ENCODE results near the gene DLG2. TPM values are rescaled to one million over a fixed set of nuclear protein-coding genes. Genes with fewer than 3 reads are reported as not detected.

The DLG2 gene
- total RNA-seq, 1 donor from 2014 or later = 0.26 TPM

DNA sequence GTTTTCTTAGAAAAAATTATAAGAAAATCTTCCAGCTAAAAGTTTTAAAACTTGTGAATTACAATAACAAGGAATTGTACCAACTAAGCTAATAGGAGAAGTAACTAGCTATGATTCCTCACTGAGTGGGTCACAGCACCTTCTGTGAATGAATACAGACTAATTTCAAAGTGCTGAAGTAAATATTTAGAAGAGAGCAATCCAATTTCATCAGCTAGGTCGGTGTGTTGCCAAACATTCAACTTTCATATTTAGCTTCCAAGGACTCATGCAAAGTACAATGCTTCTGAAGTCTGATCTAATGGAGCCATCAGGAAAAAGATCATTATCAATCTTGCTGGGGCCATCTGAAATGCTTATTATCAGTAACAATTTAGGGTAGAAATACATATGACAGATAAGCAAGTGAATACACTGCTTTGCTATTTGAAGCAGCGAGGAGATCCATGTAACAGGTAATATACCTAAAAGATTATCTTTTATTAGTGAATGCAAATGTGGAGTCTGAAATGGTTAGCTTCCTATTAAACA lies 1590.4 kb downstream of the DLG2 start:
- DNase-seq (ENCODE audit: low read depth) (no peak), FAIRE-seq (no peak)
- no peaks in the 10 kb centered on the region for H3K36me3 ChIP-seq (ENCODE audit: control insufficient read depth, insufficient read depth, low read length)
- H3K27me3 ChIP-seq (ENCODE audit: control insufficient read depth, insufficient read depth, low read length) = no peaks in the 10 kb centered on the region
- no peak overlapping the region for H3K4me3 ChIP-seq (ENCODE audit: low read depth, low read length)
- TF ChIP-seq, protein P1, sequence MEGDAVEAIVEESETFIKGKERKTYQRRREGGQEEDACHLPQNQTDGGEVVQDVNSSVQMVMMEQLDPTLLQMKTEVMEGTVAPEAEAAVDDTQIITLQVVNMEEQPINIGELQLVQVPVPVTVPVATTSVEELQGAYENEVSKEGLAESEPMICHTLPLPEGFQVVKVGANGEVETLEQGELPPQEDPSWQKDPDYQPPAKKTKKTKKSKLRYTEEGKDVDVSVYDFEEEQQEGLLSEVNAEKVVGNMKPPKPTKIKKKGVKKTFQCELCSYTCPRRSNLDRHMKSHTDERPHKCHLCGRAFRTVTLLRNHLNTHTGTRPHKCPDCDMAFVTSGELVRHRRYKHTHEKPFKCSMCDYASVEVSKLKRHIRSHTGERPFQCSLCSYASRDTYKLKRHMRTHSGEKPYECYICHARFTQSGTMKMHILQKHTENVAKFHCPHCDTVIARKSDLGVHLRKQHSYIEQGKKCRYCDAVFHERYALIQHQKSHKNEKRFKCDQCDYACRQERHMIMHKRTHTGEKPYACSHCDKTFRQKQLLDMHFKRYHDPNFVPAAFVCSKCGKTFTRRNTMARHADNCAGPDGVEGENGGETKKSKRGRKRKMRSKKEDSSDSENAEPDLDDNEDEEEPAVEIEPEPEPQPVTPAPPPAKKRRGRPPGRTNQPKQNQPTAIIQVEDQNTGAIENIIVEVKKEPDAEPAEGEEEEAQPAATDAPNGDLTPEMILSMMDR (IDR thresholded peaks at IDR 0.05; ENCODE audit: insufficient read depth, low read length, severe bottlenecking) = no peak

DNA sequence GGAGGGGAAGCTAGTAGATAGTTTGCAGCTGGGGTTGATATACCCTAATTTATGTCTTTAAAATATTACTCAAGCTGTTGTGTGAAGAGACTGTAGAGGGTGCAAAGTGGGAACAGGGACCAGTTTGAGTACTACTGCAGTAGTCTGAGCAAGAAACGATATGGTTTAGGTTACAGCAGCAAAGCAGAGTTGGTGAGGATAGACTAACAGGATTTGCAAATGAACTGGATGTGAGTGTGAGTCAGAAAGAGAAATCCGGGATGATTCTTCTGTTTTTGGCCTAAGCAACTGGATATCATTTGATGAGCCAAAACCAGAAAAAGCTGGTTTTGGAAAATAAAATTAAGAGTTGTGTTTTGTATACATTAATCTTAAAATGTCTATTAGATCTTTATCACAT lies 1591.5 kb downstream of the DLG2 start:
- no peaks in the 10 kb centered on the region for H3K36me3 ChIP-seq (ENCODE audit: control insufficient read depth, insufficient read depth, low read length)
- no peaks in the 10 kb centered on the region for H3K27me3 ChIP-seq (ENCODE audit: control insufficient read depth, insufficient read depth, low read length)
- no peak for DNase-seq (ENCODE audit: low read depth)
- H3K4me3 ChIP-seq (ENCODE audit: low read depth, low read length) = no peak overlapping the region
- no peak for FAIRE-seq
- TF ChIP-seq, protein P1 (IDR thresholded peaks at IDR 0.05; ENCODE audit: insufficient read depth, low read length, severe bottlenecking) = no peak

DNA sequence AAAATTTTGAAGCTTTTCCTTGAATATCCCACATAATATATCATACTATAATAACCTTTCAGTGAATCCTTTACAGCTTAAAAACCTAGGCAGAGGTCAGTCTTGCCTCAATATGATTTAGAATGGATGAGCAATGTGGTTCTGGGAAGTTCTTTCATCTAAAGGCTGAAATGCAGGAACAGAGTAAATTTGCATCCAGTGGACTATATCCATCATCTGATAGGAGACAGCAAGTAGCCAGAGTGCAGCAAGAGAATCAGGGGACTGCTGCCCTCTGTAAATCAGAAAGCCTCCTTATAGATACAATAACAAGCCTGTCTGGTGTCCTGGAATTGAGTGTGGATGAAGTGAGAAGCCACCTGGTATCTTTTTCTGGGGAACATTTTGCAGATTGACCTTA lies 1592.7 kb downstream of the DLG2 start:
- DNase-seq (ENCODE audit: low read depth) (no peak), FAIRE-seq (no peak)
- no peak overlapping the region for H3K4me3 ChIP-seq (ENCODE audit: low read depth, low read length)
- TF ChIP-seq, protein P1 (IDR thresholded peaks at IDR 0.05; ENCODE audit: insufficient read depth, low read length, severe bottlenecking) = no peak
- no peaks in the 10 kb centered on the region for H3K27me3 ChIP-seq (ENCODE audit: control insufficient read depth, insufficient read depth, low read length)
- H3K36me3 ChIP-seq (ENCODE audit: control insufficient read depth, insufficient read depth, low read length) = no peaks in the 10 kb centered on the region

DNA sequence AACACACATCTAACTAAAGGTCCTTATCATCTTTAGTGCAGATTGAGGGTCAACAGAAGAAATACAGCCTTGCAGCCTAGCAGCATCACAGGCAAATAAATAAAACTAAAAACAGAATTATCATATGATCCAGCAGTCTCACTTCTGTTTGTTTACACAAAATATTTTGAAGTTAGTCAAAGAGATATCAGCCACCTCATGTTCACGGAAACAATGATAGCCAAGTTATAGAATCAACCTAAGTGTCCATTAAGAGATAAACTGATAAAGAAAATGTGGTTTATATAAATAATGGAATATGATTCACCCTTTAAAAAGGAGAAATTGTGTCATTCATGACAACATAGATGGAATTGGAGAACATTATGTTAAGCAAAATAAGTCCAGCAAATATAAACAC lies 1602.9 kb downstream of the DLG2 start:
- H3K4me3 ChIP-seq (ENCODE audit: low read depth, low read length) = no peak overlapping the region
- FAIRE-seq (no peak), DNase-seq (ENCODE audit: low read depth) (no peak)
- TF ChIP-seq, protein P1 (IDR thresholded peaks at IDR 0.05; ENCODE audit: insufficient read depth, low read length, severe bottlenecking) = no peak
- H3K27me3 ChIP-seq (ENCODE audit: control insufficient read depth, insufficient read depth, low read length) = no peaks in the 10 kb centered on the region
- no peaks in the 10 kb centered on the region for H3K36me3 ChIP-seq (ENCODE audit: control insufficient read depth, insufficient read depth, low read length)

DNA sequence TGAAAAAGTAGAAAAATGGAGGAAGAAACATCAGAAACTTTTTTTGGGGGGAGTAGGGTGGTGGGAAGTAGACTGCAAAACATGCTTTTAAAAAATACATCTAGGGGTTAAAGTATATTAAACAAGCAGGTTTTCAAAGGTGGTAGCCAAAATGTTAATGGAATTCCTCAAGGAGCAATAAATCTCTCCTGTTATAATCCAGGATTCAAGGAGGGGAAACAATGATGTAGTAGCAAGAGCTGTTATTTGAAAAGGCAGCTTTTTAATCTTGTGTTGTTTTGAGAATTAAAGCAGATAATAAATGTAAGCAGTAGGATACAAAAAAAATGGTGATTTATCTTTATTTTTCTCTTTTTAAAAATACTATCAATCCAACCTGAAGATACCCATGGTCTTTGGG lies 1604.4 kb downstream of the DLG2 start:
- TF ChIP-seq, protein P1 (IDR thresholded peaks at IDR 0.05; ENCODE audit: insufficient read depth, low read length, severe bottlenecking) = no peak
- FAIRE-seq = no peak
- no peak overlapping the region for H3K4me3 ChIP-seq (ENCODE audit: low read depth, low read length)

DNA sequence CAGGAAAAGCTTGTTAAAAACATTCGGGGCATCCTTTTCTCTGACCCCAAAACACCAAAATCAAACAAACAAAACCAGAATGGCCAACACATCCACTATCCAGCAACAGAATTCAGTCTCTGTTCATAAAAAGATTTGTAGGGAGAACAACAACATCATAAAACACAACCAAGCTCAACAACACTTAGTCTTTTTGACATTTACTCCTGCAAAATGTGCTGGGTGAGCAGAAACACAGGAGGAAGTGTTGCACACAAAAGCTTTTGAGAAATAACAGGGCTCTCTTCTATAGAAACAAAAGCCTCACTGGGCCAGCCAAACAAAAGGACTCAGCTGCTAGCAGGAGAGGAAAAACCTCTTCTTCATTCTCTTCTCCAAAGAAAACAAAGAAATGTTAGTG lies 1604.9 kb downstream of the DLG2 start:
- DNase-seq (ENCODE audit: low read depth) (no peak), FAIRE-seq (no peak)
- Histone ChIP-seq H3K4me3 (ENCODE audit: low read depth, low read length) (no peak overlapping the region), H3K27me3 (ENCODE audit: control insufficient read depth, insufficient read depth, low read length) (no peaks in the 10 kb centered on the region), H3K36me3 (ENCODE audit: control insufficient read depth, insufficient read depth, low read length) (no peaks in the 10 kb centered on the region)
- TF ChIP-seq, protein P1 (IDR thresholded peaks at IDR 0.05; ENCODE audit: insufficient read depth, low read length, severe bottlenecking) = no peak

More for the DNA sequence above, 1604.4 kb downstream of the DLG2 start:
- Histone ChIP-seq H3K27me3 (ENCODE audit: control insufficient read depth, insufficient read depth, low read length) (no peaks in the 10 kb centered on the region), H3K36me3 (ENCODE audit: control insufficient read depth, insufficient read depth, low read length) (no peaks in the 10 kb centered on the region)
- no peak for DNase-seq (ENCODE audit: low read depth)

All from bronchial epithelial cell (primary cell).